GM18873 (cell line): ENCODE data around the gene KLK13.

Source experiments
- ATAC-seq: cut with Tn5 transposase; IDR thresholded peaks from one replicate; pipeline ENCODE4 v1.9.1; 2021; ENCODE audit warnings: mild to moderate bottlenecking, moderate library complexity, moderate number of reproducible peaks; ENCODE audit not compliant: unreplicated experiment, low FRiP score

Gene KLK13

DNA sequence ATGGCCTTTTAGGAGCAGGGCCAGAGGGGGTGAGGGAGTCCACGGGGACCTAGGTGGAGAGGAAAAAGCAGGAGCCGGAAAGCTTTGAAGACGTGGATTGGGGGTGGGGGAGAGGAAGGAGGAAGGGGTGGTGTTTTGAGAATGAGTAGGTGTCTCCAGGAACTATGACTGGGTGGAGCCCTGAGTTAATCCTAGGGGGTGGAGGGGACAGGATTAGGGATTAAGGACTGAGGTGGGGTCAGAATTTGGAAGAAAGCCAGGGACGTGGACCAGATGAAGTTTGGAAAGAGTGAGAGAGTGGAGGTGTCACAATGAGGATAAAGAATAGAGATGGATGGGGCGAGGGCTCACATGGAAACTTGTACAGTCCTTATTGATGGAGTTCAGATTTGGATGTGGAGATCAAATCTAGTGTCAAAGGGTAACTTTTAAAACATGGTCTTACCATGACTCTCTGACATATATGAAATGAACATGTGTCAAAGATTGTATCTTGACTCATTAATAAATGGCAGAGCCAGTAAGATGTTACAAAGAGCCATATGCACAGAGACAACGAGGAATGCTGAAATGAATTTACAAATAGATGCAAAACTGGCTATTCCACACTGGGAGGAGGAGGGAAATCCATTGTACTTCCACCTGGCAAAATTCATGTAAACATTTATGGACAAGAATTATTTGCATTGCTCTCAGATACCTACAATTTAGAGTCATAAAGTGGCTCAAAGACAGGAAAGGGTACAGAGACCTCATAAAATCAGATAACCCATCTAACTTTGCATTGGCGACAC is 1.7 kb upstream of the KLK13 start:
- ATAC-seq = no peak

DNA sequence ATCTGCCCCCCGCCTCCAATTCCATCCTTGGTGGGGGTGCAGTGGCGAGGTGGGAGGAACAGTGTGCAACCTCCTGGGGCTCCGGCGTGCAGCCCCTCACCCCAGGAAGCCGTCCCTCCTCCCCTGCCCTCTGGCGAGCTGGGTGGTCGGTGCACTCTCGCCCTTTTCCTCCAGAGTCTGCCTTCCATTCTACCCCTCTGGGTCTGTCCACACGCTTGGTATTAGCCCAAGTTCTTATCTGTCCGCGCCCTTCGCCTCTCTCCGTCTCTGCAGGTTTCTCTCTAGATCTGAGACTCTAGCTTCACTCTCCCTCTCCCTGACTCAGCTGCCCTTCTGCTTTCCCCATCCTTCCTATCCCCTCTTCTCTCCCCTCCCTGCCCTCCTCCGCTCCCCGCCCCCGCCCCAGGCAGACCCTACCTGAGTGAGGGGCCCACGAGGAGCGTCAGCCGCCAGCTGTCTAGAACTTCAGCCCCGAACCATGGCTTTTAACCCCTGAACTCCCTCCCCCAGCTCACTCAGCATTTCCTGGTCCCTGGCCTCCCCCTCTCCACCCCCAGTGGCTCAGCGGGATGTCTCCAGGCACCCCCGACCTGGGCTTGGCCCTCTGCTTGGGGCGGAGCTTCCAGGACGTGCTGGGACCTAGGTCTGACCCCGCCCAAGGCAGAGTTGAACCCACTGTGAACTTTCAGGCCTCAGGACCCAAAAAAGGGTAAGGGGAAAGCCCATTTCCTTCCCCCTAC is 499 bp upstream of the KLK13 start:
- no peak for ATAC-seq

DNA sequence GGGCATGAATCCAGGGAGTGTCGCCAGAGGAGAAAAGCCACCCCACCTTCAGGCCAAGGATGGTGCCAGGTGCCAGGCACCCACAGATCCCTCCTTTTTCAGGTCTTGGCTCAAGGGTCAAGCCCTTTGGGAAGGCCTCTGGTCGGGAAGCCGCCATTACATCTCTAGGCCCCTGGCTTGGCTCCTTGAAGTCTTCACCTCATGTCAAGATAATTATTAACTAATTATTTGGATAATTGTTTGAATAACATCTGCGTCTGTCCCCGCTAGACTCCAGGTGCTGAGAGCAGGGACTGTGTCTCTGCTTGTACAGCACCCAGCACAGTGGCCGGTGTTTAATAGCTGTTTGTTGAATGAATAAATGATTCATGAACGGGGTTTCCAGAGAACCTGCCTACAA is 1.2 kb downstream of the KLK13 start:
- no peak for ATAC-seq

DNA sequence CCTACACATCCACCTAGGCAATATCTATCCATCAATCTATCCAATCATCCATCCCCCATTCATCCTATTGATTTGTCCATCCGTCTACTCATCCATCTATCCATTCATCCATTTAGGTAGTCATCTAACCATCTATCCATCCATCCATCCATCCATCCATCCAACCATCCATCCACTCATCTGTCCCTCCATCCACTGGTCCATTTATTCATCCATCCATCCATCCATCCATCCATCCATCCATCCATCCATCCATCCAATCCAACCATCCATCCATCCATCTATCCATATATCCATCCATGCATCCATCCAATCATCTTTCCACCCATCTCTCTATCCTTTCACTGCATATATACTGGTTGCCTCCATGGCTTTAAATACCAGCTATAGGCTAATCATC is 3.9 kb downstream of the KLK13 start:
- ATAC-seq = no peak

DNA sequence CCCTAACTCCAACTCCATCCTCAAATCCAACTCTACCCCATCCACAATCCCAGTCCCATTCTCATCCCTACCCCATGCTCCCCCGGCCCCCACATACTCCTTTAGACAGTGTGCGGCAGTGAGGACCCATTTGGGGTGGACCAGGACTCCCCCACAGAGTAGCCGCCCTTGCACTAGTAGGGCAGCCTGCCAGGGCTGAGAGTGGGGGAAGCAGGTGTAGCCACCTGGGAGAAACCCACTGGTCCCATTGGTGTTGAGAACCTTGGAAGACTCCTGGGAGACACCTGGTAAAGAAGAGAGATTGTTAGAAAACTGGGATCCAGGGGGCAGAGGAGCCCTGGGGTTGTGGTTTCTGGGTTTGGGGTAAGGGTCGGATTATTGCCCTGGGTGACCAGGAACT is 4.6 kb downstream of the KLK13 start:
- ATAC-seq = no peak

DNA sequence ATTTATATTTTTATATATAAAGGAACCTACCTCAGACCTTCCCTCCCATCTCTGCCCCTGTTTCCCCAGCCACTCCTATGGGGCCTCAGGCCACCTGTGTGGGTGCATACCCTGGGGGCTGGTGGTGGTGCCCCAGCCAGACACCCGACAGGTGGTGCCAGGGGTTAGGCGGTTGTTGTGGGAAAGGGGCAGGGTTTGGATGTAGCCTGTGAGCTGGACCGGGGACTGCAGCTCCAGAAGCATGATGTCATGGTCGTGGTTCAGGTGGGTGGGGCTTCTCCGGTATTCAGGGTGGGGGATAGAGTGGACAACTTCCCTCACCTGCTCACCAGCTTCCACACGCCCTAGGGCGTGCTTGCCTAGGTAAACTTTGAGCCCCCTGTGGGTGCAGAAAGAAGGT is 5.2 kb downstream of the KLK13 start:
- no peak for ATAC-seq

DNA sequence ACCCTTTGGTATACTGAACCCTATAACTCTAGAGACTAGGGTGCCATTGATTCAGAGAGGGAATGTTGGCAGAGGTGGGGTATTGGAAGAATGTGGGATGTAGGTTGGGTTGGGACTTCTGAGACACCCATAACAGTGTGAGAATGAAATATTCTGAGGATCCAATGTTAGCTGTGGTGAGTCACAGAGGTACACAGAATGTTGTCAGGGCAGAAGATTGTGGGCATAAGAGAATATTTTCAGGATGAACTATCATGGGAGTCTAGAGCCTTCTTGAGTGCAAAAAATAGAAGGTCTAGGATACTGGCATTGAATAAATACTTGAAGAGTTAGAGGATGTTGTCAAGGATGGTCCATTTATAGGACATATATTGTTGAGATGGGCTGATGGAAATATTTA is 9.0 kb downstream of the KLK13 start:
- ATAC-seq = no peak

DNA sequence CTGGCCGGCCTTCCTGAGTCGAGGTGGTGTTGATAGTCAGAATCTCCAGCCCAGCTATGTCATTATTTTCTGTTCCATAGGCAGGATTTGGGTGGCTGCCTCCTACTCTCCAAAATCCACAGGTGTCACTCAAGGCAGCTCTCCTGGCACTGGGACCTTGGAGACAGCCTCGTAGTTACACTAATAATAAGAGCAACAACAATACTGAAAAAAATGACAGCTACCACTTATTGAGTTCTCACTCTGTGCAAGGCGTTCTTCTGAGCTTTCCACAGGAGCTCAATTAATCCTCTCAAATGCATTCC is 17.9 kb downstream of the KLK13 start:
- no peak for ATAC-seq

DNA sequence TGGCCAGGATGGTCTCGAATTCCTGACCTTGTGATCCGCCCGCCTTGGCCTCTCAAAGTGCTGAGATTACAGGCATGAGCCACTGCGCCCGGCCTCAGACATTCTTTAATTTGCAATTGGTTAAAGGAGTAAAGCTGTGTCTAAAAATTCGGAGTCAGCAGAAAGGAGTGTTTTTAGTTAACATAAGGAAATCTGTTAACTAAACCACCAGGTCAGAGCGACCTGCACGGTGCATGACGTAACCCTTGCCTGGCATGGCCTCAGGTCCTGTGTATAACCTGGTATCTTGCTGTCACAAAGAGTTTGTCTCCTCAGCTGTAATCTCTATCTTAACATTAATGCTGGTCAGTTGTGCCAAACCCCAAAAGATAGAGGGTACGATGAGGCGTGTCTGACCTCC is 20.6 kb downstream of the KLK13 start:
- no peak for ATAC-seq

DNA sequence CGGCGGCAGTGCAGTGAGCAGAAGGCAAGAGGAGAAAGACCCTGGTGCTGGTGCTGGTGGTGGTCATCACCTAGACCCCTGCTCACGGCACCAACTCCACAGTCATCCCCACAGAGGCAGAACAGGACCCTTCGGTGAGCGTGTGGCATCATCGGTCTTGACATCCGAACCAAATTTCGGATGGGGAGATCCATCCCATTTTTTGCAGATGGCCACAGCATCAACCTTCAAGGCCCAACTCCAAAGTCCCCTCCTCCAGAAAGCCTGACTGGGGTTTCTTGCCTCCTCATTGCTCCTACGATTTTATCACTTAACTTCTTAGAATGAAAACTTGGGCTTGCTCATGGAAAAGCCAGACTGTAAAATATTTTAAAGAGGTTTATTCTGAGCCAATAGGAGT is 21.4 kb downstream of the KLK13 start:
- ATAC-seq = no peak

DNA sequence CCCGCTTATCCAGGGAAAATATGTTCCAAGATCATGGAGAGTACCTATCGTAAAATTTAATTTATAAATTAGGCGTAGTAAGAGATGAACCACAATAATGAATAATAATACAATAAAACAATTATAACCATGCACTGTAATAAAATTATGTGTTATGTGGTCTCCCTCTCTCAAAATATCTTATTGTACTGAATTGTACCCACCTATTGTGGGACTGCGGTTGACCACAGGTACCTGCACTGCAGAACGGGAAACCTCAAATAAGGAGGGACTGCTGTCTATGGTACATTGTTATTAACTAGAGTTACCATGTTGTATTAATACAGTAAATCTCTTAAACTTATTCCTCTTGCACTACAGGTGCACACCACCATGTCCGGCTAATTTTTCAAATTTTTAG is 24.7 kb downstream of the KLK13 start:
- ATAC-seq = no peak

DNA sequence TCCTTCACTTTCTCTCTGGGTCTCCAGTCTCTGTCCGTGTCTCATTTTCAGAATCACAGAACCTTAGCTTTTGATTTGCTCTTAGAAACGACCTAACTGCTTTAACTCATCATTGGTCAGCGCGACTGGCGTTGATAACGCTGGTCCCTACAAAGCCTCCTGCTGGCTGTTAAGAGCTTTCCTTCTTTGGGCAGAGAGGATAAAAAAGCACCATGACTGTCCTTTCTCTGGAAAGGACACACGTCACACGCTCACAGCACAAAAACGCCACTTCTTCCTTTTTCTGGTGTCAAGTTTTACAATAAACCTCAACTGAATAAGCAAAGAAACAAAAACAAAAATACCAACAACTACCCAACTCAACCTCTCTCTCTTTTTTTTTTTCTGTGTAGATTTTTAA is 28.4 kb downstream of the KLK13 start:
- no peak for ATAC-seq

DNA sequence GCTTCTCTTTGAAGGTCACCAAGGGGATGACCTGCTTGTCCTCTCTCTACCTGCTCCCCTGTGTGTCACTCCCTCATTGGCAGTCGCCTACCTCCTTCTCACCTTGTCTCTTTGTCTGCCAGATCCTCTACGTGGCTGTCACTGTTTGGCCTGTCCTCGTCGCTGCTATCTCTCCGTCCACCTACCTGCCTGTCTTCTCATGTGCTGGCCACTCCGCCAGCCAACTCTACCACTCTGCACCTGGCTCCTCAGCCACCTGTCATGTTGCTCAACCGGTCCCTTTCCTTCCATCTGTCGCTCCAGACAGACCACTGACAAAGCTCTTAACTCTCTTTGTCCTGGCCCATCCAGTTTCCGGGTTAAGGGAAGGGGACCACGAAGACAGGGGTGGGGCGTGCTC is 30.2 kb downstream of the KLK13 start, which contains the start of gene KLK12:
Gene KLK12, minus strand, starts transcription at position 299 of the 400 bp plus-strand sequence. CDS start 381 bp downstream, outside the sequence.
- no peak for ATAC-seq

DNA sequence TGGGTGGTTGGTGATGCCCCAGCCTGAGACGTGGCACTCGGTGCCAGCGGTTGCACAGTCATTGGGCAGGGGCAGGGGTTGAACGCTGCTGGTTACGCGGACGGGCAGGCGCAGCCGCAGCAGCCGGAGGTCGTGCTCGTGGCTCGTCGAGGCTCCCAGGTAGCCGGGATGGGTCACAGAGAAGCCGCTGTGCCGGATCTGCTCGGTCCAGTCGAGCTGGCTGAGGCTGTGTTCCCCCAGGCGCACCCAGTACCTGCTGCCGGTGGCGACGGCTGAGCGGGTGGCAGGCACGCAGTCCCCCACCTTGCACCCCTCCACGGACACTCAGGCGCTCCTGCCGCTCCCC is 33.0 kb downstream of the KLK13 start:
- no peak for ATAC-seq

DNA sequence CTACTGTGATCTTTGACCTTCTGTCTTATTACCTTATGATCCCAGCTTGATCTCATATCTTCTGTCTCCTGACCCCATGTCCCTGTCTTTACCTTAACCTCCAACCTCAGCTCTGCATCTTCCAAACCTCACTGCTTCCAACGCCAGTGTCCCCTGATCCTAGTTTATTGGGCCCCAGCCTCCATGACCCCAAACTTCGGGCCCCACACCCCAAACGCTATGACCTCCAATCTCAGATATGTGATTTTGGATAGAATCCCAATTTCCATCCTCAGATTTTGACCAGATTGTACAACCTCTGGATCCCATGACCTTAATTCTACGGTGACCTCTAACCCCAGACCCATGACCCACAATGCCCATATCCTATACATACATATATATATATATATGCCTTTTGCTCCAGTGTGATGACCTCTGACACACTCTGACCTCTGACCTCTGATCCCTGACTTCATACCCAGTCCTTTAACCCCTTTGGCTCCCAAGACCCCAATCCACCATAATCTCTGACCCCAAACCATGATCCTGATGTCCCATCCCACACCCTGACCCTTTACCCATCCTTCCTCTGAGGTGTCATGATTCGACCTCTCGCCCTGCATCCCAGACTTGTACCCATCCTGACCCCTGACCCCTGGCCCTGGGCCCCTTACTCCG is 33.5 kb downstream of the KLK13 start:
- ATAC-seq = no peak

DNA sequence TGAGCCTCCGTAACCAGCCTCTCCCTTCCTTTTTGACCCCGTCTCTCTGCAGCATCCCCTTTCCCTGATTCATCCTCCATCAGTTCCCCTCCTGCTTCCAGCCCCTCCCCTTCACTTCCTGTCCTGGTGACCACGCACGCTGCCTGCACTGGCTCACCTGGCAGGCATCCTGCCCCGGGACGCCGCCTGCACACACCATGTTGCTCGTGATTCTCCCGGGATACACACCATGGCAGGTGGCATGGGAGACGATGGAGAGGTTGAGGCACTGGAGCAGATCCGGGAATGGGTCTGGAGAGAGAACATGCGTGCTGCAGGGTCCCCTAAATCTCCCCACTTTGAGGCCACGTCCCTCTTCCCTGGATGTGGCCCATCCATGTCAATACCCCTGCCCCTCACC is 34.3 kb downstream of the KLK13 start:
- ATAC-seq = no peak

DNA sequence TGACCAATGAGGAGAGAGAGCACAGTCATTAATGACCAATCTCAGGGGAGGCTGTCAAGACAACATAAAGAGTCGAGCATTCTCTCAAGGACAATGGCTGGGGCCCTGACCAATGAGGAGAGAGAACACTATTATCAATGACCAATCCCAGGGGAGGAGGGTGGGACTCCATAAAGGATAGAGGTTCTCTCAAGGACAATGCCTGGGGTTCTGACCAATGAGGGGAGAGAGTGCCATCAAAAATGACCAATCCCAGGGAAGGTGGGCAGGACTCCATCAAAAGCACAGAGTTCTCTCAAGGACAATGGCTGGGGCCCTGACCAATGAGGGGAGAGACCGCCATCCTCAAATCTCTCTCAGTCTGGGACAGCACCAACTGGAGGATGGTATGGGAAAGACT is 35.2 kb downstream of the KLK13 start:
- ATAC-seq = no peak

DNA sequence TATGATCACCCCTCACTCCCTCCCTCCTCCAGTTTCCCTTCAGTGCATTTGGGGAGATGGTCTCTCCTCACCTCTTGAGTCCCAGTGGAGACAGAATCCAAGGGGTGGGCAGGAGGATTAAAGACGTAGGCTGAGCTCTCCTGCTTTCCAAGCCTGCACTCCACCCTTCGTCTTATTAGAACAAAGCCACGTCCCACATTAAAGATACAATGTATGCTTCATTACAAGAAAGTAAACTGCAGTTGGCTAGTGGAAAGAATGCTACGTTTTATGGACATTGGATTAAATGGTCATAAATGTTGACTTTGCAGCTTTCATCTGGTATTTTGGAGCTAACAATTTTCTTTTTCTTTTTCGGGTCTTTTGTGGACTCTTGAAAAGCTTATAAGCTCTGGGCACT is 37.0 kb downstream of the KLK13 start:
- no peak for ATAC-seq

DNA sequence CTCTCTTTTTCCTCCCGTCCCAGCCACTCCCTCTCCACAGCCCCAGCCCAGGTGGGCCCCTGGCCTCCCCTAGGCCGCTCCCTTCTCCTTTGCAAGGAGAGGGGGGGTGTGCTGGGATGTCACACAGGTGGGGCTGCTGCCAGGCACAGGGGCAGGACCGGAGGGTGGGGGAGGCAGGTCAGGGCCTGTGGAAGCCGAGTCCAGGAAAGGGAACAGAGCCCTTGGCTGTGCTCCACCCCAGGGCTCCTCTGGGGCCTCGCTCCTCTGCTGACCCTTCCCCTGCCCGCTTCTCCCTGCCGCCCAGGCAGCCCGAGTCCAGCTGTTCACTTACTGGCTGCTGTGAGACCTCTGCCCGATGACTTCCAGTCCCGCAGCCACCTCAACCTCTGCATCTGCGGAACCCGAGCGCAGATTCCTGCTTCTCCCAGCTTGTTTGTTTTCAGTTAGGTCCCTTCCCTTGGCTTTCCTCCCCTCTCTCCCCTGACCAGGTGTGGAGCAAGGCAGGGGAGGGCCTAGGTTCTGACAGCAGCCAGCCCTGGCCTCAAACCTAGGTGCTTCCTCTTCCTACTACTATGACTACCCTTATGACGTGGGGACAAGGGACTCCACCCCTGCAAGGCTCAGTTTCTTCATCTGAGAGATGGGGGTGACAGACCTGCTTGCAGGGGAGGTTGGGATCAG is 37.6 kb downstream of the KLK13 start:
- no peak for ATAC-seq

DNA sequence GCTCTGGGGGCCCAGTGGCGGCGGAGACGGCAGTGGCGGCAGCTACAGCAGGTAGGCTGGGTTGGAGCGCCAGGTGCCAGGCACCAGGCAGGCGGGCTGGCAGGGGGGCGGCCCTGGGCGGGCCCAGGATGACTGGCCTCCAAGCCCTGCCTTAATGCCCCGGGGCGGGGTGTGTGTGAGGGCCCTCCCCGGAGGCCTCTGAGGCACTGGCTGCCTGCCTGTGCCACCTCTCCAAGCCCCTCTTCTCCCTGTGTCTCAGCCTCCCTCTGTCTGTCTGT is 38.4 kb downstream of the KLK13 start, which contains the start of gene KLK11:
Gene KLK11, minus strand, starts transcription at position 63 of the 278 bp plus-strand sequence. CDS start 985 bp downstream, outside the sequence.
- ATAC-seq = no peak

DNA sequence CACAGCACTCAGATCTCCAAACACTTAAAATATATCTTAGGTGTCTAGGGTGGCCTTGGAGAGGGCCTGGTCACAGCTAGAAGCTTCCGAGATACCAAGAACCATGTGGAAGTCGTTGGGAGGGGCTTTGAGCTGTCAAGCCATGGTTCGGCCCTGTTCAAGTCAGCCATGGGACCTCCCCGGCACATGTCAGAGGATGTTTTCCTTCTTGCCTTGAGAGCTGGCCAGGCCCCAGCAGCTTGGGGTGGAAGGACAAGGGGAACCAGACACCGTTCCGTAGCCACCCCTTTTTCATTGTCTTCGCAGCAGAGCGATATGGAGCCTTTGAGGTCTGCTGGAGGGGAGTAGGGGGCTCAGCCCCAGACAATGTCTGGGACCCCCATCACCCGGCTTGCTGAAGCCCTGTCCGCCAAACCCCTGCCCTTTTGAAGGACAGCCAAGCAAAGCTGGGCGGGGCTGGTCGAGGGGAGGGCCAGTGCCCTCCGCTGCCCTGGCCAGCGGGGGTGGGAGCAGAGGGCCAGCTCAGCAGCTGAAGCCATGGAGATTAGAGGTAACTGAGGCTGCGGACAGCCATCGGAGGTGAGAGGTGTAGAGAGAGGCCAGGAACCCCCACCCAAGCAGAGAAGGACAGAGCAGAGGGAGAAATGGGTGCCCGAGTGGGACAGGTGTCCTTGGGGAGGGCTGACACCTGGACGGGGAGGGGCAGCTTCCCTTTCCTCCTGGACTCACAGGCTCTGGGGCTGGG is 38.9 kb downstream of the KLK13 start:
- ATAC-seq = no peak
